ENCODE measurements around the gene SCGN.

The SCGN gene

GRCh38 chr6:25686856-25687255 is 34.8 kb downstream of the SCGN start:
- DNase-seq (ENCODE audit: low read depth in 2 of 2): no peak

DNA sequence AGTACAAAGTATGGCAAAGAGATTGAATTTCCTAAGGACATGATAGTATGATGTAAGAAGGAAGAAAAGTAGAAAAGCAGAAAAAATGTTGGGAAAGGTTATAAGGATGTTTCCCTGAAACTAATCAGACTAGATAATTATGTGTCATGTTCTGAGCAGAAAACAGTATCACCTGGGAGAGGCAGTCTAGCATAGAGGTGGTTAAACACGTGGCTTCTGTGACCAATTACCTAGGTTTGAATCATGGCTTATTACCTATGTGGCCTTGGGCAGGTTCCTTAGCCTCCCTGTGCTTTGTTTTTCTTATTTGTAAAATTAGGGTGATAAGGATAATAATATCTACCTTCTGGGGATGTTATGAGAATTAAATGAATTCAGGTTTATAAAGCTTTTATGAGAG is 38.0 kb downstream of the SCGN start:
- DNase-seq (ENCODE audit: low read depth in 2 of 2): no peak

- no peak for DNase-seq (ENCODE audit: low read depth in 2 of 2)
These were observed 39.9 kb downstream of the SCGN start for GRCh38 chr6:25691894-25692293.

DNA sequence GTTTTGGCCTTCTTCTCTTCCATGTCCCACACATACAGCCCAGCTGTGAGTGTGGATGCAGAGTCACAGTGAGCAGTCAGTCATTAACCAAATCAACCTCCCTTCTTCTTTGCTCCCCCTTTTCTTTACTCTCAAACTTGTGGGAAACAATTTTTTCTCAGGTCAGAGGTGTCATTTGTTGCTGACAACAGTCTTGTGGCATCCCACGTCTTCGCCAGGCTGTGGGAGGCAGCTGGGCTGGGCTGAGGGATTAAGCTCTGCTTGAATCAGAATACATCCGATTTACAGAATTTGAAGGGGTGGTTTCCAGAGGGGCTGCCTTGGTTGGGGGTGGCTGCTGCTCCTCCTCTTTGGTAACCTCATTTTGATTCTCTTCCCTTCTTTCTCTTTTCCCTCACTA is 40.5 kb downstream of the SCGN start:
- no peak for DNase-seq (ENCODE audit: low read depth in 2 of 2)

- DNase-seq (ENCODE audit: low read depth in 2 of 2): no peak
These were observed 42.4 kb downstream of the SCGN start for GRCh38 chr6:25694366-25694765.

DNA sequence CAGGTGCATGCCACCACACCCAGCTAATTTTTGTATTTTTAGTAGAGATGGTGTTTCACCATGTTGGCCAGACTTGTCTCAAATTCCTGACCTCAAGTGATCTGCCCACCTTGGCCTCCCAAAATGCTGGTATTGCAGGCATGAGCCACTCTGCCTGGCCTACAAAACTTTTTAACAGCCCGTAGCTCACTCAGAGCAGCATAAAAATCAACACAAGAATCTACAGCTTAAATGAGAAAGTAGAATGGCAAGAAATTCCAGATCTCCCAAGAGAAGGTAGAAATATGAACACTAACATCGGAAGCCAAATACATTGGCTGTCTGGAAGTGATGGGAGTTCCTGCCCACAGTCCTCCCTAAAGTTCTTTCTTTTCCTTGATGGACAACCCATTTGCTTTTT is 43.7 kb downstream of the SCGN start:
- no peak for DNase-seq (ENCODE audit: low read depth in 2 of 2)

DNA sequence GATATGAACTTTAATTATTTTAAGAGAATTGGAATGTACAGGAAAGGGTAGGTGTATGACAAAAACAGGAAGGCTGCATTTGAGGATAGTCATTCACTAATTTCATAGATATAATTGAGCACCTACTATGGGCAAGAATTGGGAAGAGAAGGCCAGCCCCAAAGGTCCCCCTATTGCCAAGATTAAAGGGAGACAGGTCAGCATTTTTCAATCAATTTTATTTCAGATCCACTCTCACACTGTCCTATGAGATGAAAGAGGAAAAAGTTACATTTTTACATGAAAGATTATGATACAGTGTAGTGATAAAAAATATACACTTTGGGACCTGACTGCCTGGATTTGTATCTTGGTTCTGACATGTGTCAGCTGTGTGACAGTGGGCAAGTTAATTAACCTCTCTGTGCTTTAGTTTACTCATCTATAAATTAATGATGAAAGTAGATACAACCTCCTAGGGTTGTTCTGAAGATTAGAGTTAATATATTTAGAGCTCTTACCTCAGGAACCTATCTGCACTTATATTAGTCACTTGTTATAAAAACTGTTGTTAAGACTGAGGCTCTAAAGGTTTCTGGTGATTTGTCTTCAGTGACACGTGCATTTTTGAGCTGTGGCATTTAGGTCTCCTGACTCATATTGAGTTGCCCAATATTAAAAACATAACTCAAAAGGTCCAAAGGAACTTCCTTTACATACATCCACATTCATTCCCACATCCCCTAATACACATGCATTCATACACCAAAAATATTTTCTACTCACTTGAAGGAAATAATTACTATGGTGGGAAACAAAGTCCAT is 45.7 kb downstream of the SCGN start:
- no peak for DNase-seq (ENCODE audit: low read depth in 2 of 2)

DNA sequence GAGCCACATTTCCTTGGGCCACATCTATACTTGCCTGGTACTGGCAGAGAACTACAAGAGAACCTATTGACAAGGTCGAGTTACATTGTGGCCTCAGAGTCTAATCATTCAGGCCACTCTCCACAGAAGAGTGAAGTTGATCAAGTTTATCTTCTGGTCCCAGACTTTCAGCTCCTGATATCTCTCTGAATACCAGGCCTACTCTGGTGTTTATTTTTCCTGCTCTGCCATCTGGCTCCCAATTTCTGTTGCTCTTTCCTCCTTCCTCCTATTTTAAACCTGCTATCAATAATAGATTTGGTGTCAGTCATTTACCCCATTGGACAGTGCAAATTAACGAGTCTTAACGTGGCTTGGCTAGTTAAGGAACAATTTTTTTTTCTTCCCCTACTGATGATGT is 46.6 kb downstream of the SCGN start:
- DNase-seq (ENCODE audit: low read depth in 2 of 2): no peak

GRCh38 chr6:25699649-25700048 is 47.6 kb downstream of the SCGN start:
- DNase-seq (ENCODE audit: low read depth in 2 of 2): no peak

GRCh38 chr6:25700761-25701160 is 48.7 kb downstream of the SCGN start:
- no peak for DNase-seq (ENCODE audit: low read depth in 2 of 2)

- DNase-seq (ENCODE audit: low read depth in 2 of 2): no peak
These were observed 49.8 kb downstream of the SCGN start for GRCh38 chr6:25701807-25702206.

GRCh38 chr6:25703005-25703404 is 51.0 kb downstream of the SCGN start:
- no peak for DNase-seq (ENCODE audit: low read depth in 2 of 2)

GRCh38 chr6:25704001-25704400 is 52.0 kb downstream of the SCGN start:
- no peak for DNase-seq (ENCODE audit: low read depth in 2 of 2)

GRCh38 chr6:25706314-25707014 is 54.4 kb downstream of the SCGN start:
- DNase-seq (ENCODE audit: low read depth in 2 of 2): no peak

DNA sequence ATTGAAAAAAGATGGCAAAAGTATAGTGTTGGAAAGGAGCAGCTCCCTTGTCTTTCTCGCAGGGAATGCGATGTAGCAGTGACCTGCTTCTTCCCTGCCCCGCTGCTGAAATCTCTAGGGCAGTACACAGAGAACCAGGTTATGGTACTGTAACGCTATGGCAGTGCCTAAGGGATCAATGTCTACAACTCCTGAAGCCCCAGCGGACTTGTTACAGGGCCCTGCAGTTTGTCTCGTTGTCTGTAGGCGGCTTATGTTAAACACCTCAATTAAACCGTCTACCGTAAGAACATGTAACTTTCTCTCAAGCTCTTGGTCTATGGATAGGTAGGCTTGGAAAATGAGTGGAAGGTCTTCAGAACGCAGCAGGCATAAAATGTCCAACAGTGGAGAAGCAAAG is 57.7 kb downstream of the SCGN start:
- DNase-seq (ENCODE audit: low read depth in 2 of 2): no peak

DNA sequence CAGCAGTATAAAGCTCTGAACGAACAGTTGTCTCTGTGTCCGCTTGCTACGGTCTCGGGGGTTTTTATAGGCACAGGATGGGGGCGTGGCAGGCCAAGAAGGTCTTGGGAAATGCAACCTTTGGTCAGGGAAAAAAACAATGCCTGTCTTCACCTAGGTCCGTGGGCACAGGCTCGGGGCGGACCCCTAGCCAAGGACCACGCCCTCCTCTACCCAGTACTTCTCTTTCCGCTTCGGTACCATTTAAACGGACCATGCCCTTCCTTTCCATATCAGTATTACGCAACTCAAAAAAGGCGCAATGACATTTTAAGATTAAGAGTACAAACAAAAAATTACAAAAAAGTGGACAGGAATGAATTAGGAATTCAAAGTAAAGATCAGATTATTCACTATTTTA is 58.3 kb downstream of the SCGN start:
- DNase-seq (ENCODE audit: low read depth in 2 of 2): no peak

DNA sequence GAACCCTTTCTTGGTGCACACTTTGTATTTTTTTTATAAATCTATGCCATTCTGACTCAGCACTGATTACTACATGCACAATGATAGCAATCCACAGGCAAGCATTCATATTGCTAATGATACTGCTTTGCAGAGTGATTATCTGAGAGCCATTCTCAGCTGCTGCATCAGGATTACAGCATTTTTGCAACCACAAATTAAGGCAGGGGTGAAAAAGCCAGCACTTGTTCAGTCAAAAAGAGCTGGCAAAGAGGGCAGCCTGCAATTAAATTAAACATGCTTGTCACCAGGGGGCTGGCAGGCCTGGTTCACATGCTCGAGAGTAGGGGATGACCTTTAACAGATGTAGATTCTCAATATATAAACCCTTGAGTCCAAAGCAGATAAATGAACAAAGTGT is 61.8 kb downstream of the SCGN start:
- DNase-seq (ENCODE audit: low read depth in 2 of 2): no peak

DNA sequence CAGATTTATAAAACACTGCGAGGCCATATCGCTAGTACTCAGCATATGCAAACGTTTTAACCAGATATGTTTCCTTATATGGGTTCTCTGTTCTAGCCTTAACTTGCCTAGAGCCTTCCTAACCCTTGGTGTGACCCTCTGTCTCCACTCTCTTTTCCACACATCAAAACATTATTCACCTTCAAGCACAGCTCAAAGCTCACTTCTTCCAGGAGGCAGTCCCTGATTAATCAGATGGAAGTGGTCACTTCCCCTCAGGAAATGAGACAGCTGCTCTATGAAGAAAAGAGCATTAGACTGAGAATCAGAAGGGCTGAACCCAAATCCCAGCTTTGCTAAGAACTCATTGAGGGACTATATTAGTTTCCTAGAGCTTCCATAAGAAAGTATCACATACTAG is 62.8 kb downstream of the SCGN start:
- DNase-seq (ENCODE audit: low read depth in 2 of 2): no peak

- DNase-seq (ENCODE audit: low read depth in 2 of 2): no peak
These were observed 63.8 kb downstream of the SCGN start for GRCh38 chr6:25715794-25716193.

GRCh38 chr6:25717866-25718740 is 66.1 kb downstream of the SCGN start:
- no peak for DNase-seq (ENCODE audit: low read depth in 2 of 2)

- DNase-seq (ENCODE audit: low read depth in 2 of 2): no peak
These were observed 74.3 kb downstream of the SCGN start for GRCh38 chr6:25726122-25726911.

GRCh38 chr6:25727028-25727427 is 75.0 kb downstream of the SCGN start:
- no peak for DNase-seq (ENCODE audit: low read depth in 2 of 2)
